GM23338 (cell line): Measurements from ENCODE around the gene GLT6D1. TPM values are rescaled to one million over a fixed set of nuclear protein-coding genes. Genes with fewer than 3 reads are reported as not detected.

Experiments
- ATAC-seq: fragments of 200-7000 bp; cut with Tn5 transposase; 3 replicates; pipeline ENCODE4 v1.9.1; 2020
- DNase-seq: peaks from one replicate; pipeline ENCODE4 v3.0.0-alpha.2; 2015; ENCODE audit warnings: low spot score
- H2AFZ ChIP-seq: fragments of 200-600 bp; sonication (generic); 2 replicates; pipeline ENCODE4 v1.8.0; 2016; ENCODE audit warnings: antibody characterized with exemption, mild to moderate bottlenecking, moderate library complexity
- H3F3A ChIP-seq: fragments of 200-600 bp; sonication (generic); replicated peaks from 2 replicates; pipeline ENCODE4 v1.8.0; 2017; ENCODE audit warnings: antibody characterized with exemption, mixed run types, low read depth
- H3K27ac ChIP-seq: fragments of 200-600 bp; sonication (generic); 2 replicates; pipeline ENCODE4 v1.6.1; 2016; ENCODE audit warnings: low read depth
- H3K27me3 ChIP-seq: fragments of 200-600 bp; sonication (generic); 2 replicates; pipeline ENCODE4 v1.8.0; 2016; ENCODE audit warnings: mild to moderate bottlenecking, mixed run types, moderate library complexity; ENCODE audit not compliant: insufficient read depth
- H3K36me3 ChIP-seq: fragments of 200-600 bp; sonication (generic); 2 replicates; pipeline ENCODE4 v1.8.0; 2016; ENCODE audit warnings: mild to moderate bottlenecking; ENCODE audit not compliant: insufficient read depth
- H3K4me1 ChIP-seq: fragments of 200-600 bp; sonication (generic); 2 replicates; pipeline ENCODE4 v1.8.0; 2016; ENCODE audit warnings: mild to moderate bottlenecking, moderate library complexity; ENCODE audit not compliant: insufficient read depth
- H3K4me2 ChIP-seq: fragments of 200-600 bp; sonication (generic); 2 replicates; pipeline ENCODE4 v1.7.1; 2017; ENCODE audit warnings: mixed run types
- H3K4me3 ChIP-seq: fragments of 200-600 bp; sonication (generic); 2 replicates; pipeline ENCODE4 v1.6.1; 2016; ENCODE audit warnings: mixed run types
- H3K79me2 ChIP-seq: fragments of 200-600 bp; sonication (generic); replicated peaks from 2 replicates; pipeline ENCODE4 v1.8.0; 2017; ENCODE audit warnings: mild to moderate bottlenecking; ENCODE audit not compliant: insufficient read depth
- H3K9me2 ChIP-seq: fragments of 200-600 bp; sonication (generic); 2 replicates; pipeline ENCODE4 v1.8.0; 2017; ENCODE audit not compliant: insufficient read depth
- H4K20me1 ChIP-seq: fragments of 200-600 bp; sonication (generic); replicated peaks from 2 replicates; pipeline ENCODE4 v1.8.0; 2017; ENCODE audit warnings: mild to moderate bottlenecking; ENCODE audit not compliant: insufficient read depth
- H3K27ac Mint-ChIP-seq: 2 replicates; pipeline ENCODE4 v1.8.0; 2020; ENCODE audit warnings: inconsistent platforms, mild to moderate bottlenecking, moderate library complexity, mixed read lengths
- H3K27me3 Mint-ChIP-seq: 3 replicates; pipeline ENCODE4 v1.8.0; 2022; ENCODE audit warnings: low read depth, mild to moderate bottlenecking, moderate library complexity, mixed read lengths, inconsistent platforms; ENCODE audit not compliant: insufficient read depth, poor library complexity
- H3K36me3 Mint-ChIP-seq: 3 replicates; pipeline ENCODE4 v1.8.0; 2021; ENCODE audit warnings: low read depth, mild to moderate bottlenecking, inconsistent platforms, moderate library complexity, mixed read lengths
- H3K4me1 Mint-ChIP-seq: 3 replicates; pipeline ENCODE4 v1.8.0; 2020; ENCODE audit warnings: mild to moderate bottlenecking, inconsistent platforms, mixed read lengths
- H3K4me3 Mint-ChIP-seq: 3 replicates; pipeline ENCODE4 v1.8.0; 2021; ENCODE audit warnings: moderate library complexity, mild to moderate bottlenecking, inconsistent platforms, mixed read lengths
- H3K9me3 Mint-ChIP-seq: 3 replicates; pipeline ENCODE4 v1.8.0; 2020; ENCODE audit warnings: moderate library complexity, mild to moderate bottlenecking, inconsistent platforms, mixed read lengths
- CREB1 ChIP-seq: fragments of 250-450 bp; sonication (Bioruptor Pico); IDR thresholded peaks from 2 replicates; pipeline ENCODE4 v1.5.0; 2020; ENCODE audit warnings: low read depth, mild to moderate bottlenecking, moderate library complexity
- ETS1 ChIP-seq: IDR thresholded peaks from 2 replicates; pipeline ENCODE4 v1.6.1; 2016; ENCODE audit warnings: antibody characterized with exemption
- EZH2 ChIP-seq: fragments of 200-600 bp; sonication (generic); IDR thresholded peaks from one replicate; pipeline ENCODE4 v1.8.0; 2017; ENCODE audit warnings: antibody characterized with exemption, mild to moderate bottlenecking, low read depth; ENCODE audit not compliant: unreplicated experiment
- EZH2phosphoT487 ChIP-seq: fragments of 200-600 bp; sonication (generic); IDR thresholded peaks from one replicate; pipeline ENCODE4 v1.8.1; 2018; ENCODE audit warnings: antibody characterized with exemption; ENCODE audit not compliant: unreplicated experiment
- JUNB ChIP-seq: IDR thresholded peaks from one replicate; pipeline ENCODE4 v1.6.1; 2016; ENCODE audit warnings: antibody characterized with exemption; ENCODE audit not compliant: unreplicated experiment
- POLR2AphosphoS5 ChIP-seq: IDR thresholded peaks from 2 replicates; pipeline ENCODE4 v1.6.1; 2016; ENCODE audit warnings: antibody characterized with exemption, low read depth
- REST ChIP-seq: IDR thresholded peaks from one replicate; pipeline ENCODE4 v1.6.1; 2018; ENCODE audit warnings: antibody characterized with exemption; ENCODE audit not compliant: unreplicated experiment
- STAT1 ChIP-seq: IDR thresholded peaks from one replicate; pipeline ENCODE4 v1.6.1; 2016; ENCODE audit warnings: antibody characterized with exemption; ENCODE audit not compliant: unreplicated experiment
- ZNF114 ChIP-seq: fragments of 250-450 bp; sonication (Bioruptor Pico); IDR thresholded peaks from 2 replicates; pipeline ENCODE4 v1.5.0; 2020; ENCODE audit warnings: mild to moderate bottlenecking, moderate library complexity
- ZNF331 ChIP-seq: fragments of 250-450 bp; sonication (Bioruptor Pico); IDR thresholded peaks from 2 replicates; pipeline ENCODE4 v1.5.0; 2020; ENCODE audit warnings: low read depth, mild to moderate bottlenecking, moderate library complexity
- ZNF462 ChIP-seq: fragments of 250-450 bp; sonication (Bioruptor Pico); IDR thresholded peaks from 2 replicates; pipeline ENCODE4 v1.5.0; 2020; ENCODE audit warnings: mild to moderate bottlenecking, moderate library complexity
- polyA plus RNA-seq: library from polyadenylated mRNA; unstranded; fragments of >200 nt; fragmentation: Nextera tagmentation; extraction: Ambion mirVana; gene quantifications from 2 replicates; pipeline ENCODE4 v1.2.1, GENCODE V29; 2016
- total RNA-seq: library from RNA; depleted of rRNA; stranded (reverse); fragments of >200 nt; shearing (Covaris generic); gene quantifications from 2 replicates; pipeline ENCODE4 v1.2.3, GENCODE V29; 2014

The GLT6D1 gene
- total and polyA plus RNA-seq, 2 experiments from 2014 or later: not detected

- Histone ChIP-seq H3K4me3 (no peak overlapping the region), H3K36me3 (no peaks in the 10 kb centered on the region), H2AFZ (no peak overlapping the region), H3F3A (no peaks in the 10 kb centered on the region), H3K4me1 (no peaks in the 10 kb centered on the region), H3K79me2 (no peaks in the 10 kb centered on the region), H3K27me3 (no peaks in the 10 kb centered on the region), H3K27ac (no peak overlapping the region), H4K20me1 (no peaks in the 10 kb centered on the region), H3K9me2 (no peaks in the 10 kb centered on the region), H3K4me2 (no peak overlapping the region)
- Mint-ChIP-seq H3K27me3 (peaks cover 4% of the 10 kb centered on the region), H3K9me3 (no peaks in the 10 kb centered on the region), H3K27ac (no peak overlapping the region), H3K4me3 (no peak overlapping the region), H3K36me3 (no peaks in the 10 kb centered on the region), H3K4me1 (no peaks in the 10 kb centered on the region)
- DNase-seq (no peak), ATAC-seq (no peak)
- TF ChIP-seq ZNF331 (no peak), JUNB (no peak), EZH2phosphoT487 (no peak), REST (no peak), ZNF114 (no peak), CREB1 (no peak), STAT1 (no peak), ETS1 (no peak), ZNF462 (CRISPR knock-in tag) (no peak), EZH2 (no peak), POLR2AphosphoS5 (no peak)
These were observed 49.7 kb upstream of the GLT6D1 start for GRCh38 chr9:135689011-135689410.
